Measurements from ENCODE around the gene ECHS1.
"Not testable (repeated sequence)": the region's sequence is repeated elsewhere in the genome, so short reads cannot be mapped to it uniquely, and the experiment has no call there.

The ECHS1 gene

DNA sequence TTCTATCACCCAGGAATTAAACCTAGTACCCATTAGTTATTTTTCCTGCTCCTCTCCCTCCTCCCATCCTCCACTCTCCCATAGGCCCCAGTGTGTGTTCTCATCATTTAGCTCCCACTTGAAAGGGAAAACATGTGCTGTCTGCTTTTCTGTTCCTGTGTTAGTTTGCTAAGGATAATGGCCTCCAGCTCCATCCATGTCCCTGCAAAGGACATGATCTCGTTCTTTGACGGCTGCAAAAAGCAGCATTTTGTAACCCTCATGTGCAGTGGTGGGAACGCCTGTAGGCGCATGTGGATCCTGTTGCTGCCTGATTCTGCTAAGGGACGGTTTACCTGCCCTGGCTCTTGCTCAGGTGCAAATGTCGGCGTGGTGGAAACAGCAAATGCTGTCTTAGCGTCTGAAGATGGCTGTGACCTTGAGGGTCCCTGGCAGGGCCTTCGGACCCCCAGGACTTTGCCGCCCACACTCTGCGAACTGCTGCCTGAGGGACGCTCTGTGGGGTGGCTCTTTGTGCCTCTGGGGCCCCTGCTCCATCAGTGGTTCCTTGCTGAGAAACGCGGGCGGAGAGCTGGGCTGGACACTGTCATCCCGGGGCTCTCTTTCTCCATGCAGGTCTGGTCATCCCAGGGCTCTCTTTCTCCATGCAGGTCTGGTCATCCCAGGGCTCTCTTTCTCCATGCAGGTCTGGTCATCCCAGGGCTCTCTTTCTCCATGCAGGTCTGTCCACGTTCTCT lies 15.2 kb upstream of the ECHS1 start:
- no peak for DNase-seq (ENCODE audit: low read depth)
- TF ChIP-seq, protein P1, sequence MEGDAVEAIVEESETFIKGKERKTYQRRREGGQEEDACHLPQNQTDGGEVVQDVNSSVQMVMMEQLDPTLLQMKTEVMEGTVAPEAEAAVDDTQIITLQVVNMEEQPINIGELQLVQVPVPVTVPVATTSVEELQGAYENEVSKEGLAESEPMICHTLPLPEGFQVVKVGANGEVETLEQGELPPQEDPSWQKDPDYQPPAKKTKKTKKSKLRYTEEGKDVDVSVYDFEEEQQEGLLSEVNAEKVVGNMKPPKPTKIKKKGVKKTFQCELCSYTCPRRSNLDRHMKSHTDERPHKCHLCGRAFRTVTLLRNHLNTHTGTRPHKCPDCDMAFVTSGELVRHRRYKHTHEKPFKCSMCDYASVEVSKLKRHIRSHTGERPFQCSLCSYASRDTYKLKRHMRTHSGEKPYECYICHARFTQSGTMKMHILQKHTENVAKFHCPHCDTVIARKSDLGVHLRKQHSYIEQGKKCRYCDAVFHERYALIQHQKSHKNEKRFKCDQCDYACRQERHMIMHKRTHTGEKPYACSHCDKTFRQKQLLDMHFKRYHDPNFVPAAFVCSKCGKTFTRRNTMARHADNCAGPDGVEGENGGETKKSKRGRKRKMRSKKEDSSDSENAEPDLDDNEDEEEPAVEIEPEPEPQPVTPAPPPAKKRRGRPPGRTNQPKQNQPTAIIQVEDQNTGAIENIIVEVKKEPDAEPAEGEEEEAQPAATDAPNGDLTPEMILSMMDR (IDR thresholded peaks at IDR 0.05; ENCODE audit: control insufficient read depth, insufficient read depth, low read depth, low read length, missing control alignments) = no peak
- no peak overlapping the region for H3K4me3 ChIP-seq (ENCODE audit: control insufficient read depth, low read depth, low read length)

DNA sequence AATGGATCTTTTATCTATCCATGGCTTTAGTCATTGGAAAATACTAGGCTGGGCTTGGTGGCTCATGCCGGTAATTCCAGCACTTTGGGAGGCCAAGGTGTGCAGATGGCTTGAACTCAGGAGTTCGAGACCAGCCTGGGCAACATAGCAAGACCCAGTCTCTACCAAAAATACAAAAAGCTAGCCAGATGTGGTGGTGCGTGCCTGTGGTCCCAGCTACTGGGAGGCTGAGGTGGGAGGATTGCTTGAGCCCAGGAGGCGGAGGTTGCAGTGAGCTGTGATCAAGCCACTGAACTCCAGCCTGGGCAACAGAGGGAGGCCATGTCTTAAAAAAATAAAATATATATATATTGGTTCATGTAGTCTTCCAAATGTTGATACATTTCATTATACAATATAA lies 13.8 kb upstream of the ECHS1 start:
- not testable (repeated sequence) for DNase-seq (ENCODE audit: low read depth); H3K4me3 ChIP-seq (ENCODE audit: control insufficient read depth, low read depth, low read length)

DNA sequence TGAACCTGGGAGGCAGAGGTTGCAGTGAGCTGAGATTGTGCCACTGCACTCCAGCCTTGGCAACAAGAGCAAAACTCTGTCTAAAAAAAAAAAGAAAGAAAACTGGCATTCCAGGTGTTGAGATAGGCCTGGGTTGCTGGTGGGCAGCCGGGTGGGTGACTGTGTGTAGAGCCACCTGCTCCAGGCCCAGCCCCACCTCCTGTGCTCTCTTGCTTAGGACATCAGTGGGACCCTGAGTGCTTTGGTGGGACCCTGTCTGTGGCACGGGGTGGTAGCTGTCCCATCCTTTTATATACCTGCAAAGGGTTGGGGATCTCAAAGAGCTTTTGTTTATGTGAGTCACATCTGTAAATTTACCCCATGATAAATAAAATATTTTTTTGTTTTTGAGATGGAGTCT lies 12.1 kb upstream of the ECHS1 start:
- TF ChIP-seq, protein P1 (IDR thresholded peaks at IDR 0.05; ENCODE audit: control insufficient read depth, insufficient read depth, low read depth, low read length, missing control alignments) = no peak
- H3K4me3 ChIP-seq (ENCODE audit: control insufficient read depth, low read depth, low read length) = no peak overlapping the region
- no peak for DNase-seq (ENCODE audit: low read depth)

DNA sequence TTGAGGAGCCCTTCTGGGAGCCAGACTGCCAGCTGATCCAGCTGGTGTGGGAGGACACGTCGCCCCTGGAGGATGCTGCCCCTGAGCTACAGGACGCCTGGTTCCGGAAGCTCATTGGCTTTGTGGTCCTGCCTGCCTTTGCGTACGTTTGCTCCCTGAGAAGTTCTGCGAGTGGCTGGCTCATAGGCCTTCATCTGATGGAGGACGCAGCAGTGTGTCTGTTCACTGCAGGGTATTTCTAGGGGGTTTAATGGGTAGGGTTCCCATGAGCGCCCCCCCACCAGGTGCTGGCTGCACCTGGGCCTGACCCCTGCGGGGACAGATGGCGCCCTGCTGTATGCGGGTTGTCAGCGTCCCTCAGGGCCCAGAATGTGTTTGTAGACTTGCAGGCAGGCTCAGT lies 10.9 kb upstream of the ECHS1 start:
- DNase-seq (ENCODE audit: low read depth) = no peak
- TF ChIP-seq, protein P1 (IDR thresholded peaks at IDR 0.05; ENCODE audit: control insufficient read depth, insufficient read depth, low read depth, low read length, missing control alignments) = no peak
- no peak overlapping the region for H3K4me3 ChIP-seq (ENCODE audit: control insufficient read depth, low read depth, low read length)

DNA sequence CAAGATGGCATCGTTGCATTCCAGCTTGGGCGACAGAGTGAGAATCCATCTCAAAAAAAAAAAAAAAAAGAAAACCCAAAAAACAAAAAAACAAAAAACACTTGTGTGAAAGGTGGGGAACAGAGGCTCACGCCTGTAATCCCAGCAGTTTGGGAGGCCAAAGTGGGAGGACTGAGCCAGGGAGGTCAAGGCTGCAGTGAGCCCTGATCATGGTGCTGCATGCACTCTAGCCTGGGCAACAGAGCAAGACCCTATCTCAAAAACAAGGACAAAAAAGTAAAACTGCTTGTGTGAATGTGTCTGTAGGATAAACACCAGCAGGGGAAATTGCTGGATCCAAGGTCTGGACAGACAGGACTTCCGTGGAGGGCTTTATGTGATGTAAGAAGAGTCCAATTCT lies 10.4 kb upstream of the ECHS1 start:
- no peak for DNase-seq (ENCODE audit: low read depth)
- no peak overlapping the region for H3K4me3 ChIP-seq (ENCODE audit: control insufficient read depth, low read depth, low read length)
- TF ChIP-seq, protein P1 (IDR thresholded peaks at IDR 0.05; ENCODE audit: control insufficient read depth, insufficient read depth, low read depth, low read length, missing control alignments) = no peak

DNA sequence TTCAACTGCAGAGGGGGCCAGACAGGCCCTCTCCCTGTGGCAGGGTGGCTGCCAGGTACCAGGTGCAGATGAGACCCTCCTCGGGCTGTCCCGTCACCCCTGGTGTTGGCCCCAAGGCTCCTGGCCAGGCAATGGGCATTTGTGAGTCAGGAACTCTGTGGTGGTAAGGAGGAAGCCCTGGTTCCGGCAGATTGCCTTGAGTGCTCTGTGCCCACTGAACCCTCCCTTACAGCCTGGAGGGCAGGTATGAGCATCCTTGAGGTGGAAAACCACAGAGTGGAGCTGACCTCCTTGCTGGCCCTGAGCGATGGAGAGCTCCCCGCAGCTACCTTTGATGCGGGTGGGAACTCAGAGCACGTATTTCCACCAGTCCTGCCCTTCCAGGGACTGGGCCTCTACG lies 7.9 kb upstream of the ECHS1 start:
- TF ChIP-seq, protein P1 (IDR thresholded peaks at IDR 0.05; ENCODE audit: control insufficient read depth, insufficient read depth, low read depth, low read length, missing control alignments) = no peak
- H3K4me3 ChIP-seq (ENCODE audit: control insufficient read depth, low read depth, low read length) = no peak overlapping the region
- no peak for DNase-seq (ENCODE audit: low read depth)

DNA sequence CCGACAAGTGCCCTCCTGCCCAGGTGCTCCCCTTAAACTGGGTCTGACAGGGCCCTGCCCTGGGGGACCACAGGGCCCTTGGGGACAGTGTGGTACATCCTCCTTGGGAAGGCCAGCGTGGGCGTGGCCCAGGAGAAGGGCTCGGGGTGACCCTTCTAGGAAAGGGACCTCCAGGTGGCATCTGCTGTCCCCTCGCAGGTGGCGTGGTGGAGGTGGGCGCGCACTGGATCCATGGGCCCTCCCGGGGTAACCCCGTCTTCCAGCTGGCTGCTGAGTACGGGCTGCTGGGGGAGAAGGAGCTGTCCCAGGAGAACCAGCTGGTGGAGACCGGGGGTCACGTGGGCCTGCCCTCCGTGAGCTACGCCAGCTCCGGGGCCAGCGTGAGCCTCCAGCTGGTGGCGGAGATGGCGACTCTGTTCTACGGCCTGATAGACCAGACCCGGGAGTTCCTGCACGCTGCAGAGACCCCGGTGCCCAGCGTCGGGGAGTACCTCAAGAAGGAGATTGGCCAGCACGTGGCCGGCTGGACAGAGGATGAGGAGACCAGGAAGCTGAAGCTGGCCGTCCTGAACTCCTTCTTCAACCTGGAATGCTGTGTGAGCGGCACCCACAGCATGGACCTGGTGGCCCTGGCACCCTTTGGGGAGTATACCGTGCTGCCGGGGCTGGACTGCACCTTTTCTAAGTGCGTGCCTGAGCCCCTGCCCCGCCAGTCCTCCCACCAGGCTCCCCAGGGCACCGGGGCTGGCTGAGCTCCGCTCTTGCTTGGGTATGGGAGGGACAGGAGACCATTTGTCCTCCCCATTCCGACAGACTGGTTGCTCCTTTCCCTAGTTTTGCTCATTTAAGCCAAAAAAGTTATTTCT lies 6.9 kb upstream of the ECHS1 start:
- H3K4me3 ChIP-seq (ENCODE audit: control insufficient read depth, low read depth, low read length) = peak overlapping the region; percentile 49
- TF ChIP-seq, protein P1 (IDR thresholded peaks at IDR 0.05; ENCODE audit: control insufficient read depth, insufficient read depth, low read depth, low read length, missing control alignments) = no peak
- DNase-seq (ENCODE audit: low read depth) = no peak

All from AG09309 (cell line).